NT2/D1 (cell line): ENCODE results near the gene ATF7.

Experiments
- YY1 ChIP-seq: IDR thresholded peaks from 2 replicates; pipeline ENCODE4 v1.6.1; 2011; ENCODE audit not compliant: insufficient read length, insufficient read depth
- ZNF274 ChIP-seq: IDR thresholded peaks from 2 replicates; pipeline ENCODE4 v1.6.1; 2011; ENCODE audit warnings: mild to moderate bottlenecking, low read depth, low read length

DNA sequence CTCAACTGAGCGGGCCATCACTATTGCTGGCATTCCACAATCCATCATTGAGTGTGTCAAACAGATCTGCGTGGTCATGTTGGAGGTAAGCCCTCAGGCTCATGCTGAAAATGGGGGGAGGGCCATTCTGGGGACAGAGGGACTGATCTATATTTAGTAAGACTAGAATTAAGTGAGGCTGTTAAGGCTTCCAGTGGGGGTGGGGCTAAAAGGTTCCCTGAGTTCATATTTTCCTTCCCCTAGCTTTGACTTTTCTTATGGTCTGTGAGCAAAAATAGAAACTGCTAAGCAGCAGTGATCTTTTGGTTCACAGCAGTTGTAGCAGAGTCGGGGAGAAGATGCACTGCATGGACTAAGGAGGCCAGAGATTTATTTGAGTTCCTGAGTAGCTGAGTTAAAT is 165.1 kb downstream of the ATF7 start:
- TF ChIP-seq YY1 (no peak), ZNF274 (no peak)
